HG02943 (cell line): ENCODE data around the gene GALNT2.

Experiments used
- ATAC-seq: cut with Tn5 transposase; IDR thresholded peaks from one replicate; pipeline ENCODE4 v1.9.1; 2021; ENCODE audit warnings: mild to moderate bottlenecking, low read depth, moderate library complexity; ENCODE audit not compliant: unreplicated experiment

The GALNT2 gene

DNA sequence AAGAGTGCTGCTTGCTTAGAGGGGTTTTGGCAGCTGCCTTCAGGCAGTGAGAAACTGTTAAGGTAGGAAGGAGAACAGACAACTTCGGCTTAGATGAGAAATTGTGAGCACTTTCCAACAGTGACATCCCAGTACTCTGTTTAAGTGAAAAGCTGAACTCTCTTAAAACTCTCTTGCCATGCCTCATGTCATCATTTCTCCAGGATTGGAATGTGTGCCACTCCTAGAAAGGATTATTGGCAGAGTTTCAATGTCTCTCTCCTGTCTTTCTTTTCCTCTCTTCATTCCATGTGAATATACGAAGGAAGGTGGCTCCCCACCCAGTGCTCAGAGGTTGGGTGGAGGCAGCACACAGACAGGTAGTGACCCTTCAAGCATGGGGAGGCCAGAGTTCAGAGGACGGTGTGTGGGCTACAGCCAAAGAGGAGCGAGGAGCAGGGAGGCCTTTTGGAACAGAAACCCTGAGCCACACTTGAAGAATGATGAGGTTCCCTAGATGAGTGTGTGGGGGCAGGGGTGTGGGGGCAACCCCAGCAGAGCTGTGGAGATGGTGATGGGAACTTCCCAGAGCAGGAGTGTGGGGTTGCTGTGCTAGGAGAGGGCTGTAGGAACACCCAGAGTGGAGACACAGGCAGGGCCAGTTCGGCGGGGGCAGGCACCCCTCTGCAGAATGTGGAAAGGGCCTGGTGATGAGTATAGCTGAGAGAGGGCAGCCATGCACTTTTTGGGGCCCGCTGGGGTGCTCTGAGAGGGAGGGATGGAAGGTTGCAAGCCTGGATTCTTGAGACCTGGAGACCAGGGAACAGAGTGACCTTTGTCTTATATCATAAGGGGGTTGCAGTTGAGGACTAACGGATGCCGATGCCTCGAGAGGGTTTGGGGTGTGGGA, 58.8 kb downstream of the GALNT2 start:
- no peak for ATAC-seq

GRCh38 chr1:230126529-230127104, 59.6 kb downstream of the GALNT2 start:
- no peak for ATAC-seq

- ATAC-seq: no peak
Measured at GRCh38 chr1:230127105-230128054, 60.3 kb downstream of the GALNT2 start.

GRCh38 chr1:230128569-230129285, 61.7 kb downstream of the GALNT2 start:
- ATAC-seq: no peak

DNA sequence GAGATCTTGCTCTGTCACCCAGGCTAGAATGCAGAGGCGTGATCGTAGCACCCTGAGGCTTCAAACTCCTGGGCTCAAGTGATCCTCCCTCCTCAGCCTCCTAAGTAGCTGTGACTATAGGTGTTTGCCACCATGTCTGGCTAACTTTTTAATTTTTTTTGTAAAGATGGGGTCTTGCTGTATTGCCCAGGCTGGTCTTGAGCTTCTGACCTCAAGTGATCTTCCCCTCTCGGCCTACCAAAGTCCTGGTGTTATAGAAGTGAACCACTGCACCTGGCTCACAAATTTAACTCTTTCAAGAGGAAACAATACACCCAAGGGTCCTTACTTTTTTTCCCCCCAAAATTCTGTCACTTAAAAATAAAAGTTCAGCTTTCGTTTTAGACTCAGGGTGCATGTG, 62.3 kb downstream of the GALNT2 start:
- no peak for ATAC-seq

- ATAC-seq: no peak
Measured at GRCh38 chr1:230130172-230130944, 63.3 kb downstream of the GALNT2 start.

GRCh38 chr1:230131457-230131856, 64.4 kb downstream of the GALNT2 start:
- ATAC-seq: no peak

DNA sequence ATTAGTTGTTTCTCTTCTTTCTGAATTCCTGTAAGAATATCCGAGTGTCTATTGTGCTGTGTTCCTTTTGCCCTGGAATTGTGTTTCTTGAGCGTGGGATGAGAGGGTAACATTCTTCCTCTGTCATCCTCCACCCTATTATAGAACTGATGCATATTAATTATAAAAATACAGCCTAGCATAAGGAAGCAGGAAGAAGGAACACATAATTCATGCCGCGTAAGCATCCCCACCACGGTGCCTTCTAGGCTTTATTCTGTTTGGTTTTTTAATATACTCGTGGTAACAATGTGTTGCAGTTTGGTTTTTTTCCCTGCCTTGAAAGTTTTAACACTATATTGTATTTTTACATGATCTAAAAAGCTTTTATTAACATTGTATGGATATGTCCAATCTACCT, 65.7 kb downstream of the GALNT2 start:
- ATAC-seq: no peak

DNA sequence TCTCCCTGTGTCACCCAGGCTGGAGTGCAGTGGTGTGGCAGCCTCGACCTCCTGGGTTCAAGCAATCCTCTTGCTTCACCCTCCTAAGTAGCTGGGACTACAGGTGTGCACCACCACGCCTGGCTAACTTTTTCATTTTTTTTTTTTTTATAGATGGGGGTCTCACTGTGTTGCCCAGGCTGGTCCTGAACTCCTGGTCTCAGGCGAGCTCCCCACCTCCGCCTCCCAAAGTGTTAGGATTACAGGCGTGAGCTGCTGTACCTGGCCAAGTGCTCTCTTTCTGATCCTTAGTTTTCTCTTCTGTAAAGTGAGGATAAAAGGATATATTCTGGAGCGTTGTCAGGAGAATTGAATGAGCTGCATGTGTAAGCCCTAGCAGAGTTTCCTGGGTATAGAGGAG, 68.7 kb downstream of the GALNT2 start:
- ATAC-seq: no peak

DNA sequence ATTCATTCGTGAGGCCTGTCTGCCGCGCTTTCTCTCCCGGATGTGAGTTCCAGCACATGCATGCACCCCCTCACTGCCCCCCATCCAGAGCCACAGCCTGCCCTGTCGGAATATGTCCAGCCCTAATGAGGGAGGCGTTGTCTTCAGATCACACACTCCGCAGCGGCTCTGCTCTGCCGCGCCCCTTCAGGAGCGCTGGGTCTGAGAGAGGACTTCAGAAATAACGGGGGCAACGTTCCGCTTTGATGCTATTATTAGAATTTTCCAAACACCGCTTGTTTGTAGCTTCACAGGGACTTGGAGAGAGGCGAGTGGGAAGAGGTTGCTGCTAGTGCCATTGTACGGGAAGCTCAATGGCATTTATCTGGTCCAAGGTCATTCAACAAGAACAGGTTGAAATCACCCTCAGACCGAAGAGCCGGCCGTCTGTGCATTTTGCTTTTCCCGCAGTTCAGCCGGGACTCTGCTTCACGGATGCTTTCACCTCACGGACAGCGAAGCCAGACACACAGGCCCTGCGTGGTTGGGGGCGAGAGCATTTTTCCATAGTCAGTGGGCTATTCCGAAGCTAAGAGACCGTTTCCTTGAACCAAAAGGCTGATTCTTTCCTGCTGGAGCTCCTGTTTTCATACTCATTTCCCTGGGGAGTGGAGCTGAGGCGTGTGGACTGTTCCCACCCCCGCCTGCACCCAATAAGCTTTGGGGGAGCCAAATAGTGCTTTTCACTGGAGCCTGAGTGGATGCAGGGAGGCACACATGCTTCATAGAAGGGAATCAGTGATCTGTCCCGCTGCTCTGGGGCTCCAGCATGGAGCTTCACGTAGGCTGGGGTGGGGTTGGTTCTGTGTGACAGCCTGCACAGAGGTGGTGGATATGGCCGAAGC, 69.7 kb downstream of the GALNT2 start:
- ATAC-seq: no peak

DNA sequence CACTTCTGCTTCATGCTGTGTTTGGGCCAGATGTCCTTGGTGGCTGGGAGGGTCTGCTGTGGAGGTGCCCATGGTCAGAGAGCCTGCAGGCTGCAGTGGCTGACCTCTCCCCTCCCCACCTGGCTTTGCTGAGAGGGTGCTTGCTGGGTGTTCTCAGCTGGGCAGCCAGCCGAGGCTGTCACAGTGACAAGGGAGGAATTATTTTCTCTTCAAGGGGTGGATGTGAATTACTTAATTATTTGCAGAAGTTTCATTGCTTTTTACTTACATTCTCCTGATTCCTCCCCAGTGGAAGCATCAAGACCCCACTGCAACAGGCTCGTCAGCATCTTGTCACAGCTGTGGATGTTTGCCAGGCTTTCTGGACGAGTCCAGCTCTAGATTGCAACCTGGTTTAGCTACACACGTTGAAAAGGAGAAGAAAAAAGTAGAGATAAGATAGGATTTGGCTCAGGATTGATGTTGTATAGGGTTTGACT, 70.3 kb downstream of the GALNT2 start:
- no peak for ATAC-seq

DNA sequence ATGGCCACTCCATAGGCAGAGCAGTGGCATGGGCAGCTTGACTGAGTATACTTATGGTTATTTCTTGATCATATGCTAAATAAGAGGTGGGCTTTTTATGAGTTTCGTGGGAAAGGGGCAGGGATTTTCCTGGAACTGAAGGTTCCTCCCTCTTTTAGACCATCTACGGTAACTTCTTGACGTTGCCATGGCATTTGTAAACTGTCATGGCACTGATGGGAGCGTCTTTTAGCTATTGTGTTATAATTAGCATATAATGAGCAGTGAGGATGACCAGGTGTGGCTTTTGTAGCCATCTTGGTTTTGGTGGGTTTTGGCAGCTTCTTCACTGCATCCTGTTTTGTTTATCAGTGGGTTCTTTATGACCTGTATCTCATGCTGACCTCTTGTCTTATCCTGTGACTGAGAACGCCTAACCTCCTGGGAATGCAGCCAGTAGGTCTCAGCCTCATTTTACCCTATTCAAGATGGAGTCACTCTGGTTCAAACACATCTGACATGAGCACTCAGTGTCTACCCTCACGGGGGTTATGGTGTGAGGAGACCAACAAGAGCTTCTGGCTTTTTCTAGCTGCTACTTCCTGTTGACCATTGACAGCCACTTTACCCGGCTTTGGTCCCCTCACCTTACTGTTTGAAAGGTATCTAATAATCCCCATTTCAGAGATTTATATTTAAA, 71.7 kb downstream of the GALNT2 start:
- no peak for ATAC-seq

- ATAC-seq: no peak
Measured at GRCh38 chr1:230139315-230139714, 72.3 kb downstream of the GALNT2 start.

GRCh38 chr1:230139741-230140140, 72.7 kb downstream of the GALNT2 start:
- no peak for ATAC-seq

DNA sequence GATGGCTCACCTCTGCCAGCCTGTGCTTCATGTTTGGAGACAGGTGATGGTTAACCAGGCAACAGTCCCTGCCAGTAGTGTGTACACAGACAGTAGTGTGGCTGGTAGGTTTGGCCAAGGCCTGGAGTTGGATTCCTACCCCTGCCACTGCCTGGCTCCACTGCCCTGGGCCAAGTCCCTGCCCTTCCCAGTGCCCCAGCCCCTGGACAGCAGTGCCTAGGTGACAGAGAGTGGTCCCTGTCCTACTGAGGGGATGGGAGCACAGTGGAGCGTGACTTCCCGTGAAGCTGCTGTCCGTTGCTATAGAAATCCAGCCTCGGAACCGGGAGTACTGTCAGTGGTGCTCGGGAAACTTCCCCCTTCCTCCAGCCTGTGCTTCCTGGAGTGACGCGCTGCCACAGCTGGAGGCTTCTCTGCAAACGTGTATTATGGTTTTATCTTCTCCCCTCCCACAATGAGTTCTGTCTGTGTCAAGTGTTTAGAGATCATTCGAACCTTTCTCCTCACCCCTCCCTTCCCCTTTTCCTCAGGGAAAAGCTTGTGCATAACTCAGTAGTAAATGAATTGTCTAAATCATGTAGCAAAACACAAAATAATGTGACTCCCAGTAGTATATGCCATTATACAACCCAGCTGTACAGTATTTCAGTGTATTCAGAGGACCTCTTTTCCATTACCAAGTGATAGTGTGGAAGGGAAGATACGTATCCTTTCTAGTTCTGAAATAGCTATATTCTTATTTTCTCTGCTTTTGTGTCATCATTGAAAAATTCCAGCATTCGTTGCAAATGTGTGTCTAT, 73.4 kb downstream of the GALNT2 start:
- ATAC-seq: no peak

DNA sequence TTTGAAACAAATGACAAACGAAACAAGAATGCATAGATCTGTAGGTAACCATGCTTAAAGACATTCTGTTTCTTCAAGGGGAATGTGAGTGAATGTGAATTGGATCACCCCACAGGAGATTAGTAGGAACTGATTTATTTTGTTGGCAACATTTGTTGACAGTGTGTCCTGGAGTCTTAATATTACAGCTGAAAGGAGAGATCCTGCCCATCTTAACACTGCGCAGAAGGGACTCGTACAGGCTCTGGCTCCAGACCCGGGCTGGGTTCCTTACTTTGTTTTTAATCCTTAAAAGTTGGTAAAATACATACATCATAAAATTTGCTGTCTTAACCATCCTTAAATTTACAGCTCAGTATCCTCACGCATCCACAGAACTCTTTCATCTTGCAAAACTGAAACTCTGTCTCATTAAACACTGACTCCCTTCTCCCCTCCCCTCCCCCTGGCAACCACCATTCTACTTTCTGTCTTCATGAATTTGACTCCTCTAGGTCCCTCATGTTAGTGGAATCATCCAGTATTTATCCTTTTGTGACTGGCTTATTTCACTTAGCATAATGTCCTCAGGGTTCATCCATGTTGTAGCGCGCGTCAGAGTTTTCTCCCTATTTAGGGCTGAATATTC, 74.1 kb downstream of the GALNT2 start:
- ATAC-seq: no peak
